A549 (cell line): Measurements from ENCODE around the gene CCDC182. TPM values are rescaled to one million over a fixed set of nuclear protein-coding genes. Genes with fewer than 3 reads are reported as not detected.

Experiments used
- ATAC-seq, 2 experiments: fragments of 200-7000 bp in 1 of 2; fragments of >200 bp in 1 of 2; cut with Nextera tagmentation in 1 of 2; cut with Tn5 transposase in 1 of 2; 3 replicates each; pipeline versions ENCODE4 v1.8.0 to v1.9.1; 2018 to 2020; ENCODE audit warnings: mild to moderate bottlenecking in 1 of 2, moderate library complexity in 1 of 2
- CTCF ChIA-PET: fragments of 300-600 bp; sonication (Branson Sonifier 250); formaldehyde crosslinking; extraction: SDS; loops from one replicate; lab custom pipeline; 2021; ENCODE audit warnings: antibody characterized with exemption, inconsistent platforms; lab: Yijun Ruan, JAX
- POLR2A ChIA-PET: fragments of 350-600 bp; formaldehyde crosslinking; extraction: SDS; loops from one replicate; lab custom pipeline; 2021; ENCODE audit warnings: antibody characterized with exemption, inconsistent platforms; lab: Yijun Ruan, JAX
- DNase-seq, 2 experiments: peaks; one replicate each; pipeline versions ENCODE4 v3.0.0 to v3.0.0-alpha.2; 2011 to 2016; ENCODE audit warnings: low read depth in 1 of 2, low spot score in 1 of 2
- FAIRE-seq: peaks from 2 replicates; lab custom pipeline; 2011; peaks lifted over from hg19 to GRCh38; lab: Jason Lieb, UNC
- H3K27ac ChIP-seq, 2 experiments: fragments of >200 bp; sonication (Bioruptor Twin); formaldehyde crosslinking; 3 replicates each; pipeline ENCODE4 v1.5.1; 2016 to 2017
- H3K4me1 ChIP-seq: fragments of >200 bp; sonication (Bioruptor Twin); formaldehyde crosslinking; 3 replicates; pipeline ENCODE4 v1.6.1; 2016
- H3K4me2 ChIP-seq: fragments of >200 bp; sonication (Bioruptor Twin); formaldehyde crosslinking; 3 replicates; pipeline ENCODE4 v1.6.1; 2016
- H3K4me3 ChIP-seq: fragments of >200 bp; sonication (Bioruptor Twin); formaldehyde crosslinking; 3 replicates; pipeline ENCODE4 v1.5.1; 2016
- H3K9me3 ChIP-seq: fragments of >200 bp; sonication (Bioruptor Twin); formaldehyde crosslinking; 3 replicates; pipeline ENCODE4 v1.6.1; 2016
- ATOH8 ChIP-seq: fragments of 250-450 bp; sonication (Bioruptor Pico); IDR thresholded peaks from 2 replicates; pipeline ENCODE4 v1.5.0; 2020; ENCODE audit warnings: low read depth, mild to moderate bottlenecking, moderate library complexity
- BCL3 ChIP-seq: fragments of >200 bp; sonication (Bioruptor Twin); formaldehyde crosslinking; IDR thresholded peaks from 3 replicates; pipeline ENCODE4 v1.6.1; 2016
- BHLHE40 ChIP-seq: IDR thresholded peaks from 2 replicates; pipeline ENCODE4 v1.6.1; 2012; ENCODE audit warnings: low read depth, low read length, inconsistent platforms
- CBX8 ChIP-seq: fragments of 200-600 bp; sonication (generic); IDR thresholded peaks from 2 replicates; pipeline ENCODE4 v1.6.1; 2016
- CHD4 ChIP-seq: fragments of 200-600 bp; sonication (generic); IDR thresholded peaks from 2 replicates; pipeline ENCODE4 v1.6.1; 2016; ENCODE audit warnings: antibody characterized with exemption, mild to moderate bottlenecking, borderline replicate concordance
- EHF ChIP-seq: fragments of 250-450 bp; sonication (Bioruptor Pico); IDR thresholded peaks from 2 replicates; pipeline ENCODE4 v1.5.0; 2020; ENCODE audit warnings: mild to moderate bottlenecking
- ELK1 ChIP-seq: fragments of 150-350 bp; IDR thresholded peaks from 2 replicates; pipeline ENCODE4 v1.6.1; 2014; ENCODE audit warnings: low read depth, mild to moderate bottlenecking, low read length
- FOSL2 ChIP-seq, 2 experiments: fragments of 450-650 bp in 1 of 2; fragments of >200 bp in 1 of 2; sonication (Bioruptor Twin) in 1 of 2; formaldehyde crosslinking; IDR thresholded peaks; 2 replicates each; pipeline versions ENCODE4 v1.5.0 to v1.6.1; 2016 to 2020; ENCODE audit warnings: mild to moderate bottlenecking in 1 of 2, moderate library complexity in 1 of 2
- HES2 ChIP-seq: fragments of >200 bp; sonication (Bioruptor Twin); formaldehyde crosslinking; IDR thresholded peaks from 2 replicates; pipeline ENCODE4 v1.6.1; 2016
- HOXA7 ChIP-seq: fragments of 250-450 bp; sonication (Bioruptor Pico); IDR thresholded peaks from 2 replicates; pipeline ENCODE4 v1.5.0; 2020; ENCODE audit warnings: mild to moderate bottlenecking, moderate library complexity
- HOXB13 ChIP-seq: fragments of 250-450 bp; sonication (Bioruptor Pico); IDR thresholded peaks from 2 replicates; pipeline ENCODE4 v1.5.0; 2020; ENCODE audit warnings: low read depth, mild to moderate bottlenecking, moderate library complexity
- JUN ChIP-seq, 2 experiments: fragments of >200 bp; sonication (Bioruptor Twin); formaldehyde crosslinking; IDR thresholded peaks; 2 replicates in 1 of 2; 3 replicates in 1 of 2; pipeline ENCODE4 v1.6.1; 2016 to 2017
- JUNB ChIP-seq: fragments of >200 bp; sonication (Bioruptor Twin); formaldehyde crosslinking; IDR thresholded peaks from 2 replicates; pipeline ENCODE4 v1.6.1; 2016
- KDM5A ChIP-seq: fragments of 200-600 bp; sonication (generic); IDR thresholded peaks from 2 replicates; pipeline ENCODE4 v1.6.1; 2016; ENCODE audit warnings: antibody characterized with exemption, mild to moderate bottlenecking
- NFE2L2 ChIP-seq: fragments of 150-350 bp; conservative IDR thresholded peaks from 2 replicates; pipeline ENCODE4 v1.6.1; 2014; ENCODE audit warnings: low read length
- NPAS2 ChIP-seq: fragments of 250-450 bp; sonication (Bioruptor Pico); IDR thresholded peaks from 2 replicates; pipeline ENCODE4 v1.8.0; 2022; ENCODE audit warnings: mild to moderate bottlenecking, moderate library complexity, borderline replicate concordance
- PBX3 ChIP-seq: IDR thresholded peaks from 2 replicates; pipeline ENCODE4 v1.6.1; 2012
- POLR2A ChIP-seq: IDR thresholded peaks from 2 replicates; pipeline ENCODE4 v1.6.1; 2012; ENCODE audit warnings: mild to moderate bottlenecking, low read length
- POLR2AphosphoS2 ChIP-seq: conservative IDR thresholded peaks from 2 replicates; pipeline ENCODE4 v1.6.1; 2012; ENCODE audit warnings: low read length, improper control_type of control experiment, inconsistent platforms
- RCOR1 ChIP-seq: fragments of 150-350 bp; IDR thresholded peaks from 2 replicates; pipeline ENCODE4 v1.6.1; 2014; ENCODE audit warnings: antibody characterized with exemption, low read length, low read depth
- SMC3 ChIP-seq: fragments of >200 bp; sonication (Bioruptor Twin); formaldehyde crosslinking; IDR thresholded peaks from 3 replicates; pipeline ENCODE4 v1.6.1; 2018; ENCODE audit warnings: inconsistent platforms
- SREBF2 ChIP-seq: fragments of 450-650 bp; IDR thresholded peaks from 2 replicates; pipeline ENCODE4 v1.6.1; 2014; ENCODE audit warnings: mild to moderate bottlenecking, moderate library complexity
- TFCP2L1 ChIP-seq: fragments of 250-450 bp; sonication (Bioruptor Pico); IDR thresholded peaks from 2 replicates; pipeline ENCODE4 v1.5.0; 2021; ENCODE audit warnings: mild to moderate bottlenecking
- USF2 ChIP-seq: fragments of 450-650 bp; IDR thresholded peaks from 2 replicates; pipeline ENCODE4 v1.6.1; 2014; ENCODE audit warnings: antibody characterized with exemption
- ZC3H11A ChIP-seq: fragments of 450-650 bp; IDR thresholded peaks from 2 replicates; pipeline ENCODE4 v1.6.1; 2014; ENCODE audit warnings: antibody characterized with exemption, mild to moderate bottlenecking
- ZFP36 ChIP-seq: fragments of 450-650 bp; IDR thresholded peaks from 2 replicates; pipeline ENCODE4 v1.6.1; 2014; ENCODE audit warnings: borderline replicate concordance; ENCODE audit not compliant: partially characterized antibody
- ZNF302 ChIP-seq: fragments of 250-450 bp; sonication (Bioruptor Pico); IDR thresholded peaks from 2 replicates; pipeline ENCODE4 v1.9.0; 2021; ENCODE audit warnings: inconsistent platforms, mild to moderate bottlenecking, moderate library complexity
- WGBS: methylation state at CpG from one replicate; pipeline ENCODE4 v1.1.6; 2017; ENCODE audit errors: missing lambda C conversion rate; 5-methylcytosine and 5-hydroxymethylcytosine counted together
- polyA plus RNA-seq, 4 experiments: library from polyadenylated mRNA; depleted of rRNA in 3 of 4; stranded (reverse); fragments of >200 nt; fragmentation: RNase III in 1 of 4; extraction: RNeasy Plus Mini Kit Qiagen cat#74134 plus additional on column Dnase treatment in 1 of 4; gene quantifications; 2 replicates in 3 of 4; 3 replicates in 1 of 4; pipeline ENCODE4 v1.2.3, GENCODE V29; 2011 to 2017

The CCDC182 gene
- polyA plus RNA-seq, 2 of the 4 experiments (the other 2 are of a cell fraction) = not detected

- ChIA-PET POLR2A (interaction anchor here (0.5 to 0.7 kb wide), 2 partner anchors 34 to 890 kb away, joined by 3 read pairs; no protein-coding TSS in a partner anchor), CTCF (interaction anchor here (0.9 to 2.9 kb wide), 4 partner anchors 43 to 472 kb away, joined by 3 to 7 read pairs (median 4); no protein-coding TSS in a partner anchor)
- Histone ChIP-seq H3K4me3 (no peak overlapping the region), H3K27ac (no peak overlapping the region)
- FAIRE-seq = no peak
- no peak for DNase-seq
- 34% methylated on average over 7 of the region's 7 CpGs for WGBS
- TF ChIP-seq ELK1 (no peak), NFE2L2 (no peak), ATOH8 (CRISPR knock-in tag) (no peak), TFCP2L1 (CRISPR knock-in tag) (no peak), POLR2AphosphoS2 (no peak), JUNB (no peak), POLR2A (no peak), BCL3 (no peak), SREBF2 (no peak), EHF (CRISPR knock-in tag) (no peak), JUN (IDR thresholded peaks at IDR 0.05) (no peak)
- TF ChIP-seq, all 56 proteins: peak for 0
- Histone ChIP-seq H3K9me3 (peaks cover 8% of the 10 kb centered on the region; the same call in 1 of the 3 replicates), H3K4me2 (no peak overlapping the region), H3K4me1 (no peaks in the 10 kb centered on the region)
- no peak for ATAC-seq
These were observed 30.4 kb downstream of the CCDC182 start for GRCh38 chr17:57714665-57715180.

- FAIRE-seq (no peak), ATAC-seq (no peak), DNase-seq (no peak)
- CTCF ChIA-PET = interaction anchor here (0.9 to 1.2 kb wide), 3 partner anchors 34 to 115 kb away, joined by 3 to 4 read pairs (median 3); no protein-coding TSS in a partner anchor
- Histone ChIP-seq H3K4me3 (no peak overlapping the region), H3K9me3 (peaks cover 8% of the 10 kb centered on the region; the same call in 1 of the 3 replicates), H3K4me1 (no peaks in the 10 kb centered on the region), H3K4me2 (no peak overlapping the region), H3K27ac (no peak overlapping the region)
- TF ChIP-seq BHLHE40 = no peak
- TF ChIP-seq FOSL2 (IDR thresholded peaks at IDR 0.05) = no peak
- TF ChIP-seq FOSL2 (CRISPR knock-in tag; IDR thresholded peaks at IDR 0.05) = no peak
- no peak for TF ChIP-seq CBX8
- TF ChIP-seq POLR2A = no peak
- TF ChIP-seq PBX3 = no peak
- no peak for TF ChIP-seq ZFP36
- TF ChIP-seq RCOR1 = no peak
- no peak for TF ChIP-seq ZNF302
- TF ChIP-seq KDM5A = no peak
- WGBS = 37% methylated on average over 7 of the region's 7 CpGs
- POLR2A ChIA-PET = interaction anchor here (0.6 kb wide), 1 partner anchor 273 kb away, joined by 3 read pairs; no protein-coding TSS in a partner anchor
These were observed 32.0 kb downstream of the CCDC182 start for GRCh38 chr17:57713140-57713539.

- Histone ChIP-seq H3K4me2 (no peak overlapping the region), H3K27ac (no peak overlapping the region), H3K4me1 (no peaks in the 10 kb centered on the region), H3K4me3 (no peak overlapping the region), H3K9me3 (peaks cover 3% of the 10 kb centered on the region; the same call in 1 of the 3 replicates)
- peak; percentile 57 to 59; a peak in 4 of 6 replicates for ATAC-seq
- FAIRE-seq = no peak
- TF ChIP-seq TFCP2L1 (CRISPR knock-in tag) = no peak
- TF ChIP-seq CHD4 = no peak
- TF ChIP-seq CBX8 = no peak
- no peak for TF ChIP-seq POLR2A
- no peak for TF ChIP-seq HES2
- TF ChIP-seq SMC3 = no peak
- no peak for TF ChIP-seq HOXB13 (CRISPR knock-in tag)
- TF ChIP-seq ZC3H11A = no peak
- TF ChIP-seq USF2 = no peak
- no peak for TF ChIP-seq NPAS2 (CRISPR knock-in tag)
- no peak for TF ChIP-seq HOXA7 (CRISPR knock-in tag)
- no peak for TF ChIP-seq RCOR1
- ChIA-PET POLR2A (no interaction called here), CTCF (interaction anchor here (1.2 to 2.2 kb wide), 5 partner anchors 11 to 125 kb away, joined by 3 to 10 read pairs (median 3); no protein-coding TSS in a partner anchor)
- 65% methylated on average over 2 of the region's 2 CpGs for WGBS
- no peak for DNase-seq
These were observed 36.7 kb downstream of the CCDC182 start for GRCh38 chr17:57708410-57708809.
